ENCODE measurements around the gene ETDA. TPM values are rescaled to one million over a fixed set of nuclear protein-coding genes. Genes with fewer than 3 reads are reported as not detected.
A peak's percentile ranks its signal among the peaks of the same experiment; 100 is the strongest.
"Not testable (repeated sequence)": the region's sequence is repeated elsewhere in the genome, so short reads cannot be mapped to it uniquely, and the experiment has no call there.

ETDA gene
- total RNA-seq = not detected in 2 replicates

DNA sequence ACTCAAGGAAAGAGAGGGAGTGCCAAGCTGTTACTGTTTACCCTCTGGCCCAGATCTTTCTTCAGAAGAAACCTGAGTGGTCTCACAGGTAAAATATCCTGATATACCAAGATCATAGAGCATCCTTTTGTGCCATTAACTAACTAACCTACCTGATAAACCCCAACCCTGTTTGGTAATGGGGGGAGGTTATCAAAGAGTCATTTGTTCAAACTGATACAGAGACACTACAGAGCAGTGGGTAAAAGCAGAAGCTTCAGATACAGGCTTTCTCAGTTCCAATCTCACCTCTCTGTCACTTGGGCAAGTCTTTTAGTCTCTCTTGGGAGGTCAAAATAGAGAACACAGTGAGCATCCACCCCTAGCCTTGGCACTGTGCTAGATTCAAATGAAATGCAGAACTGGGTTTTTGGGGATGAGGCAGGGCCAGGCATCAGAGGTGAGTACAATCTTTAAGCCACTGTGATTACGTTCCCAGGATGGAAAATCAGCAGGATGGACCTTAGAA, at the start of gene ETDA:
Gene ETDA, plus strand, starts transcription at position 51 of the 508 bp plus-strand sequence. CDS start 1,216 bp downstream, outside the sequence.
- not testable (repeated sequence) for DNase-seq (ENCODE audit: low read depth in 2 of 2)

- not testable (repeated sequence) for DNase-seq (ENCODE audit: low read depth in 2 of 2)
Measured at GRCh38 chrX:135206427-135206826, 45.4 kb upstream of the ETDA start.

DNA sequence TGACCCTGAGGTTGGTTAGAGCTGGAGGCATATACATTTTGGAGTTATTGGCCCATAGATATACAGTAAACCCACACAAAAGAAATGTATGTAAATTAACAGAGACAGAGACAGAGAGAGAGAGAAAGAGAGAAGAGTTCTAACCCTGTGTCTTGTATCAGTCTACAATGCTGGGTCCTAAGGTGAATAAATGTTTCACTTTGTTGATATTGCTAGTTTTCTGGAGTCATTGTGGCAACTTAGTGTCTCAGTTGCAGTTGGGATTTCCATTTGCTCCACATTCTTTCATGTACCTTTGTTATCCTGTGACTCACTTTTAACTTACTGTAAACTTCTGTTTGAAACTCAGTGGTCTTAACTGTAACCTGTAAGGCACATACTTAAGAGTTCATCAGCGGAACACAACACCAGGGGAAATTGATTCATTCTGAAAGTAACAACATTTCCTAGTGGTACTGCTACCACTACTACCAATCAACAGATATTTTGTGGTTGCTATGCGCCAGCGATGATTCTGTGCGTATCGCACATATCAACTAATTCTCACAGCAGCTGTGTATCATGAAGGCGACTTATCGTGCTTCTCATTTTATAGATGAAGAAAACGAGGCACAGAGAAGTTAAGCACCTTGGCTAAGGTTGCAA, 38.5 kb upstream of the ETDA start:
- DNase-seq (ENCODE audit: low read depth in 2 of 2) = no peak

- not testable (repeated sequence) for DNase-seq (ENCODE audit: low read depth in 2 of 2)
Measured at GRCh38 chrX:135245989-135246388, 5.9 kb upstream of the ETDA start.

DNA sequence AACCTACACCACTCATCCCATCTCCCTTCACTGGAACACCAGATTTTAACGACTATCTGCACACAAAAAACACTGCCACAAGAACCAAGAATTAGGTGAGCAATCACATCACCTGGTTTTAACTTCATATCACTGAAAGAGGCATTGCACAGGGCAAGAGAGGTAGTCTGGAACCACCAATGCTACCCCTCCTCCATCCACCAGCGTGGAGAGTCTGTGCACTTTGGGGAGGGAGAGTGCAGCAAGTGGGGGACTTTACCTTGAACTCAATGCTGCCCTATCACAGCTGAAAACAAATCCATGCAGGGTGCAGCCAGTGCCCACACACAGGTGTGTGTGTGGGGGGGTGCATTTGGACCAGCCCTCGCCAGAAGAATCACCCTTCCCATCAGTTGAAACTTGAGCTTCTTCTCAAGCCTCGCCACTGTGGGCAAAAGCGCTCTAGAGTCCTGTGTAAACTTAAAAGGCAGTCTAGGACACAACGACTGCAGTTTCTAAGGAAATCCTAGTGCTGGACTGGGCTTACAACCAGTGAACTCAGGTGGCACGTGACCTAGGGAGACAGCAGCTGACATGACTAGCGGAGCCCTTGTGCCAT, 4.3 kb downstream of the ETDA start:
- not testable (repeated sequence) for DNase-seq (ENCODE audit: low read depth in 2 of 2)

- DNase-seq (ENCODE audit: low read depth in 2 of 2) = no peak
Measured at GRCh38 chrX:135256923-135257322, 5.1 kb downstream of the ETDA start.

- DNase-seq (ENCODE audit: low read depth in 2 of 2) = no peak
Measured at GRCh38 chrX:135257469-135257868, 5.6 kb downstream of the ETDA start.

DNA sequence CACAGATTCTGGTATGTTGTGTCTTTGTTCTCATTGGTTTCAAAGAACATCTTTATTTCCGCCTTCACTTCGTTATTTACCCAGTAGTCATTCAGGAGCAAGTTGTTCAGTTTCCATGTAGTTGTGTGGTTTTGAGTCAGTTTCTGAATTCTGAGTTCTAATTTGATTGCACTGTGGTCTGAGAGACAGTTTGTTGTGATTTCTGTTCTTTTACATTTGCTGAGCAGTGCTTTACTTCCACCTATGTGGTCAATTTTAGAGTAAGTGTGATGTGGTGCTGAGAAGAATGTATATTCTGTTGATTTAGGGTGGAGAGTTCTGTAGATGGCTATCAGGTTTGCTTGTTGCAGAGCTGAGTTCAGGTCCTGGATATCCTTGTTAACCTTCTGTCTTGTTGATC, 9.1 kb downstream of the ETDA start:
- not testable (repeated sequence) for DNase-seq (ENCODE audit: low read depth in 2 of 2)

DNA sequence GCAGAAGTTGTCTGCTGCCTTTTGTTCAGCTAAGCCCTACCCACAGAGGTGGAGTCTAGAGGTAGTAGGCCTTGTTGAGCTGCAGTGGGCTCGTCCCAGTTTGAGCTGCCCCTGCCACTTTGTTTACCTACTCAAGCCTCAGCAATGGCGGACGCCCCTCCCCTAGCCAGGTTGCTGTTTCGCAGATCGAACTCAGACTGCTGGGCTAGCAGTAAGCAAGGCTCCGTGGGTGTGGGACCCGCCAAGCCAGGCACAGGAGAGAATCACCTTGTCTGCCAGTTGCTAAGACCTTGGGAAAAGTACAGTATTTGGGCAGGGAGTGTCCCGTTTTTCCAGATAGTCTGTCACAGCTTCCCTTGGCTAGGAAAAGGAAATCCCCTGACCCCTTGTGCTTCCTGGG, 11.5 kb downstream of the ETDA start:
- DNase-seq (ENCODE audit: low read depth in 2 of 2) = not testable (repeated sequence)

- DNase-seq (ENCODE audit: low read depth in 2 of 2) = no peak
Measured at GRCh38 chrX:135264206-135264605, 12.3 kb downstream of the ETDA start.

DNA sequence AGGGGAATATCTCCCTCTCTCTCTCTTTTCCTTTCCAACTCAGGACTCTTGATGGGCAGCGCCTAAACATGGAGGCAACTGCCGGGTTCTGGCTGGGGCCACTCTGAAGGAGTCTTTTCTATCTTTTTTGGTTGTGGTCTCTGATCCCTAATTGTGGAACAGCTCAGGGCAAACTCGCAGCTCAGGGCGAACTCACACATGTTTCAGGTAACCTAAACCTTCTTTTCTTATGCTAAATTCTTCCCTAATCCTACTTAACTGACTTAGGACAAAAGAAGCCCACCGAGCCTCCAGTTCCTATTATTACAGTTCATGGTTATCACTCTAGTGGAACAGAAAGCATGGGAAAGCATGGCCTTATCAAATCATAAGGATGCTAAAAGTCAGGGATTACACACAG, 21.3 kb downstream of the ETDA start:
- no peak for DNase-seq (ENCODE audit: low read depth in 2 of 2)

- no peak for DNase-seq (ENCODE audit: low read depth in 2 of 2)
Measured at GRCh38 chrX:135275973-135276372, 24.1 kb downstream of the ETDA start.

GRCh38 chrX:135287266-135287823, 35.5 kb downstream of the ETDA start:
- DNase-seq (ENCODE audit: low read depth in 2 of 2) = no peak

- DNase-seq (ENCODE audit: low read depth in 2 of 2) = peak in 1 of 2 donors; percentile 20
Measured at GRCh38 chrX:135295238-135295943, 43.5 kb downstream of the ETDA start.

- no peak for DNase-seq (ENCODE audit: low read depth in 2 of 2)
Measured at GRCh38 chrX:135295944-135296305, 44.1 kb downstream of the ETDA start.

DNA sequence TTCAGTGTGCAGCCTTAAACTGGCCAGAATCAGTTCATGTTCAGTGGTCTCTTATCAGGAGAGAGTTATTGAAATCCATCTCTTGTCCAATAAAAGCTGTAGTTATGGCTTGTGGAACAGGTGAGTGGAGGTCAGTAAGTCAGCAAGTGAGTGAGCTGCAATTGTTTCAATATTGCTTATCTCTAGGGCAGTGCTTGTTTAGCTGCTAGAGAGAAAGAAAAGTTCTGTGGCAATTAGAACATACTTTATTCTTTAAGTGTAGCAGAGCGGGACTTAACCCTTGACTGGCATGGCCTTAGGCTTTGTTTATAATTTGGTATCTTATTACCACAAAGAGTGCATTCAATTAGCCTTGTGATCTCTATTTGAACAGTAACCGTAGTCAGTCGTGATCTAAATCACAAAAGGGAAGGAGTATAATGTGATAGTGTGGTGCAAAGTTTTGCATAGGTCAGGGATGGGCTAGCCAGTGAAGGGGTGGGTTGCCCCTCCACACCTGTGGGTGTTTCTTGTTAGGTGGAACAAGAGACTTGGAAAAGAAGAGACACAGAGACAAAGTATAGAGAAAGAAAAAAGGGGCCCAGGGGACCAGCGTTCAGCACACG, 50.5 kb downstream of the ETDA start:
- DNase-seq (ENCODE audit: low read depth in 2 of 2) = no peak

Other genes with a start within 250 kb of the ETDA start
- 3.7 and 7.0 TPM in 2 replicates for gene RTL8B, start 229.5 kb upstream of the ETDA start, total RNA-seq
- 15.9 and 24.8 TPM in 2 replicates for gene RTL8C, start 219.7 kb upstream of the ETDA start, total RNA-seq
- gene RTL8A, start 199.9 kb upstream of the ETDA start, total RNA-seq = 4.2 and 4.6 TPM in 2 replicates
- gene SMIM10L2B, start 153.3 kb upstream of the ETDA start, total RNA-seq = under 0.01 and 0.13 TPM in 2 replicates
- gene ETDB, start 131.5 kb upstream of the ETDA start, total RNA-seq = not detected in 2 replicates
- gene CT55, start 80.7 kb upstream of the ETDA start, total RNA-seq = under 0.01 TPM in 1 of 2 replicates, not detected in the other
- not detected in 2 replicates for gene ETDC, start 57.4 kb downstream of the ETDA start, total RNA-seq
- 8.5 TPM in 2 replicates for gene ZNF75D, start 92.0 kb downstream of the ETDA start, total RNA-seq
- 7.2 and 12.0 TPM in 2 replicates for gene ZNF449, start 92.7 kb downstream of the ETDA start, total RNA-seq
- gene SMIM10L2A, start 169.9 kb downstream of the ETDA start, total RNA-seq = 0.90 and 1.6 TPM in 2 replicates